NCI-H2029 treated with DMSO at 0.1 percent for 48 hours (cell line): ENCODE results near the gene KLHDC2.
"Not testable (repeated sequence)": the region's sequence is repeated elsewhere in the genome, so short reads cannot be mapped to it uniquely, and the experiment has no call there.

Experiments used
- DNase-seq: peaks from one replicate; lab custom pipeline; 2025; lab: John Stamatoyannopoulos, UW

The KLHDC2 gene

GRCh38 chr14:49778421-49778820 lies 10.5 kb downstream of the KLHDC2 start:
- DNase-seq: no peak

GRCh38 chr14:49781040-49781439 lies 13.1 kb downstream of the KLHDC2 start:
- DNase-seq: not testable (repeated sequence)

- DNase-seq: no peak
Measured at GRCh38 chr14:49783394-49784014, 15.6 kb downstream of the KLHDC2 start.

GRCh38 chr14:49786315-49786714 lies 18.4 kb downstream of the KLHDC2 start:
- DNase-seq: no peak

- DNase-seq: no peak
Measured at GRCh38 chr14:49792618-49793017, 24.7 kb downstream of the KLHDC2 start.

- no peak for DNase-seq
Measured at GRCh38 chr14:49796025-49796424, 28.1 kb downstream of the KLHDC2 start.

- DNase-seq: no peak
Measured at GRCh38 chr14:49808780-49809179, 40.8 kb downstream of the KLHDC2 start.

- DNase-seq: not testable (repeated sequence)
Measured at GRCh38 chr14:49816118-49816517, 48.2 kb downstream of the KLHDC2 start.

GRCh38 chr14:49816844-49817243 lies 48.9 kb downstream of the KLHDC2 start:
- DNase-seq: no peak

GRCh38 chr14:49820176-49820575 lies 52.2 kb downstream of the KLHDC2 start:
- no peak for DNase-seq

- no peak for DNase-seq
Measured at GRCh38 chr14:49828640-49829039, 60.7 kb downstream of the KLHDC2 start.
